H1 (cell line): ENCODE results near the gene TPRA1. TPM values are rescaled to one million over a fixed set of nuclear protein-coding genes. Genes with fewer than 3 reads are reported as not detected.

Source experiments
- microRNA-seq, 2 experiments: library from miRNA; unstranded; fragments of <30 nt; microRNA quantifications; one replicate each; pipeline versions ENCODE4 to v1.2.0, GENCODE V29; 2016 to 2020; ENCODE audit warnings: borderline microRNAs expressed in 2 of 2, borderline number of aligned reads in 2 of 2, borderline replicate concordance in 1 of 2
- polyA plus RNA-seq, 7 experiments: library from polyadenylated mRNA; depleted of rRNA in 3 of 7; stranded (reverse) in 5 of 7; unstranded in 2 of 7; fragments of >200 nt in 5 of 7; fragments of 200-250 nt in 2 of 7; gene quantifications; 1 replicate in 5 of 7; 2 replicates in 1 of 7; 4 replicates in 1 of 7; pipeline versions ENCODE4 v1.2.1 to v1.2.3, GENCODE V29; 2011 to 2013; ENCODE audit warnings: missing spikeins in 2 of 7, mixed read lengths in 2 of 7
- small RNA-seq: library from polyadenylated mRNA; stranded (forward); fragments of <200 nt; extraction: miRNeasy Mini kit (QIAGEN cat#:217004); gene quantifications from one replicate; pipeline ENCODE3, GENCODE V24; 2013; ENCODE audit not compliant: insufficient read depth
- total RNA-seq: library from RNA; stranded (reverse); fragmentation: NEBNext Ultra II Directional; extraction: Animal tissue kit (Norgen Biotek cat#: 25700); gene quantifications from 2 replicates; pipeline ENCODE4 v1.2.1, GENCODE V29; 2021

TPRA1 gene
- total and polyA plus RNA-seq, 2 of the 8 experiments (the other 6 are each of a cell fraction or from before 2014, with no cell fraction given): 18.8 to 38.5 TPM

Small RNA genes within 50 kb of the gene (microRNA-seq; reads per million reads assigned to microRNA genes)
- gene MIR6825 (0 to 0.41 reads per million in 2 experiments), gene MIR7976 (0 to 0.20 reads per million in 2 experiments)

Small RNA genes within 50 kb of the gene (small RNA-seq; reads per million reads assigned to genes)
- gene AC084035.1: not detected
- gene MIR6825: not detected
- gene MIR7976: 3.8 reads per million, percentile 49 among the genes with 10 or more reads in this experiment

Other genes with a start within 250 kb of the TPRA1 start
- 147 and 152 TPM in 2 replicates for gene MCM2, start 7.7 kb upstream of the TPRA1 start, total RNA-seq
- 198 and 219 TPM in 2 replicates for gene MCM2, start 7.7 kb upstream of the TPRA1 start, polyA plus RNA-seq (2011; rRNA removed)
- gene PODXL2, start 38.5 kb upstream of the TPRA1 start, total RNA-seq: 31.4 and 31.6 TPM in 2 replicates
- 27.6 and 32.3 TPM in 2 replicates for gene PODXL2, start 38.5 kb upstream of the TPRA1 start, polyA plus RNA-seq (2011; rRNA removed)
- gene ABTB1, start 82.2 kb upstream of the TPRA1 start, total RNA-seq: 7.0 and 9.4 TPM in 2 replicates
- 7.1 and 12.8 TPM in 2 replicates for gene ABTB1, start 82.2 kb upstream of the TPRA1 start, polyA plus RNA-seq (2011; rRNA removed)
- gene MGLL, start 231.8 kb upstream of the TPRA1 start, total RNA-seq: 0.34 and 0.75 TPM in 2 replicates
- gene MGLL, start 231.8 kb upstream of the TPRA1 start, polyA plus RNA-seq (2011; rRNA removed): 0.05 and 0.24 TPM in 2 replicates